NB4 (cell line): ENCODE data around the gene SLC37A2.

Experiments
- CTCF ChIP-seq: IDR thresholded peaks from one replicate; pipeline ENCODE4 v1.5.1; 2012; ENCODE audit warnings: low read depth, low read length
- POLR2A ChIP-seq: IDR thresholded peaks from 2 replicates; pipeline ENCODE4 v1.6.1; 2011; ENCODE audit warnings: mild to moderate bottlenecking; ENCODE audit not compliant: insufficient read length; ENCODE audit errors: extremely low read depth
- TF ChIP-seq, protein P1 (sequence below): IDR thresholded peaks from 2 replicates; pipeline ENCODE4 v1.6.1; 2011; ENCODE audit warnings: low read depth, low read length

GRCh38 chr11:125057693-125058016, 5.5 kb upstream of the SLC37A2 start:
- TF ChIP-seq CTCF: no peak
- TF ChIP-seq, protein P1, sequence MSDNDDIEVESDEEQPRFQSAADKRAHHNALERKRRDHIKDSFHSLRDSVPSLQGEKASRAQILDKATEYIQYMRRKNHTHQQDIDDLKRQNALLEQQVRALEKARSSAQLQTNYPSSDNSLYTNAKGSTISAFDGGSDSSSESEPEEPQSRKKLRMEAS: no peak
- no peak for TF ChIP-seq POLR2A
